ENCODE measurements around the gene NR0B1.

DNA sequence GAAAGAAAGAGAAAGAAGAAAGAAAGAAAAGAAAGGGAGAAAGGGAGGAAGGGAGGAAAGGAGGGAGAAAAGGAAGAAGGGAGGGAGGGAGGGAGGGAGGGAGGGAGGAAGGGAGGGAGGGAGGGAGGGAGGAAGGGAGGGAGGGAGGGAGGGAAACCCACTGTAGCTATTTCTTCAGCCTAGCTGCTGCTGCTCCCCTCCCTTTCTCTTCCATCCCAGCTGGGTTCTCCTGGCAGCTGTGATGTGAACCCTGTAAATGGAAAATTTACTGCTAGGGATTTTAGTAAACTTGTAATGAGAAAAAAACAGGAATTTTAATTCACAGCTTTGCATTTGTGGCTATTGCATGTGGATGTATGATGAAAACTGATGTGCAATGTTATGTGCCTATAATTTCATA, 8.0 kb downstream of the NR0B1 start:
- TF ChIP-seq POLR2AphosphoS5 (IDR thresholded peaks at IDR 0.05) (no peak), POLR2A (IDR thresholded peaks at IDR 0.05; ENCODE audit: low read depth) (no peak), EP300 (IDR thresholded peaks at IDR 0.05) (no peak)
- TF ChIP-seq, protein P1, sequence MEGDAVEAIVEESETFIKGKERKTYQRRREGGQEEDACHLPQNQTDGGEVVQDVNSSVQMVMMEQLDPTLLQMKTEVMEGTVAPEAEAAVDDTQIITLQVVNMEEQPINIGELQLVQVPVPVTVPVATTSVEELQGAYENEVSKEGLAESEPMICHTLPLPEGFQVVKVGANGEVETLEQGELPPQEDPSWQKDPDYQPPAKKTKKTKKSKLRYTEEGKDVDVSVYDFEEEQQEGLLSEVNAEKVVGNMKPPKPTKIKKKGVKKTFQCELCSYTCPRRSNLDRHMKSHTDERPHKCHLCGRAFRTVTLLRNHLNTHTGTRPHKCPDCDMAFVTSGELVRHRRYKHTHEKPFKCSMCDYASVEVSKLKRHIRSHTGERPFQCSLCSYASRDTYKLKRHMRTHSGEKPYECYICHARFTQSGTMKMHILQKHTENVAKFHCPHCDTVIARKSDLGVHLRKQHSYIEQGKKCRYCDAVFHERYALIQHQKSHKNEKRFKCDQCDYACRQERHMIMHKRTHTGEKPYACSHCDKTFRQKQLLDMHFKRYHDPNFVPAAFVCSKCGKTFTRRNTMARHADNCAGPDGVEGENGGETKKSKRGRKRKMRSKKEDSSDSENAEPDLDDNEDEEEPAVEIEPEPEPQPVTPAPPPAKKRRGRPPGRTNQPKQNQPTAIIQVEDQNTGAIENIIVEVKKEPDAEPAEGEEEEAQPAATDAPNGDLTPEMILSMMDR (IDR thresholded peaks at IDR 0.05) = no peak

Data from esophagus muscularis mucosa (tissue), 4 donors.